ENCODE data around the gene CDC42EP4.

- TF ChIP-seq CTCF (IDR thresholded peaks at IDR 0.05; ENCODE audit: borderline replicate concordance, extremely low read depth, low read length, poor library complexity, severe bottlenecking), result no peak
- TF ChIP-seq EZH2 (IDR thresholded peaks at IDR 0.05; ENCODE audit: borderline replicate concordance, low read depth, low read length, severe bottlenecking), result no peak
Observed at GRCh38 chr17:73304438-73304837, 7.4 kb downstream of the CDC42EP4 start.

Data from DND-41 (cell line).